WERI-Rb-1 (cell line): ENCODE measurements around the gene EML1.

Source experiments
- DNase-seq: peaks from one replicate; pipeline ENCODE4 v3.0.0-alpha.2; 2020
- H3K27ac ChIP-seq: fragments of 250-450 bp; sonication (Bioruptor Pico); 2 replicates; pipeline ENCODE4 v1.5.1; 2020; ENCODE audit warnings: mild to moderate bottlenecking, moderate library complexity
- H3K27me3 ChIP-seq: fragments of 250-450 bp; sonication (Bioruptor Pico); 2 replicates; pipeline ENCODE4 v1.5.1; 2021; ENCODE audit warnings: mild to moderate bottlenecking, low read depth, moderate library complexity; ENCODE audit not compliant: insufficient read depth, severe bottlenecking
- H3K36me3 ChIP-seq: fragments of 250-450 bp; sonication (Bioruptor Pico); 2 replicates; pipeline ENCODE4 v1.5.1; 2020; ENCODE audit warnings: mild to moderate bottlenecking, moderate library complexity
- H3K4me3 ChIP-seq: 2 replicates; pipeline ENCODE4 v1.5.1; 2011; ENCODE audit warnings: low read depth, mild to moderate bottlenecking, control low read depth, low read length
- H3K9me3 ChIP-seq: fragments of 250-450 bp; sonication (Bioruptor Pico); 2 replicates; pipeline ENCODE4 v1.5.1; 2021; ENCODE audit warnings: mild to moderate bottlenecking, moderate library complexity; ENCODE audit not compliant: severe bottlenecking
- CTCF ChIP-seq: IDR thresholded peaks from 2 replicates; pipeline ENCODE4 v1.5.1; 2011; ENCODE audit warnings: low read depth, mild to moderate bottlenecking, control low read depth, inconsistent platforms, low read length

Gene EML1, protein sequence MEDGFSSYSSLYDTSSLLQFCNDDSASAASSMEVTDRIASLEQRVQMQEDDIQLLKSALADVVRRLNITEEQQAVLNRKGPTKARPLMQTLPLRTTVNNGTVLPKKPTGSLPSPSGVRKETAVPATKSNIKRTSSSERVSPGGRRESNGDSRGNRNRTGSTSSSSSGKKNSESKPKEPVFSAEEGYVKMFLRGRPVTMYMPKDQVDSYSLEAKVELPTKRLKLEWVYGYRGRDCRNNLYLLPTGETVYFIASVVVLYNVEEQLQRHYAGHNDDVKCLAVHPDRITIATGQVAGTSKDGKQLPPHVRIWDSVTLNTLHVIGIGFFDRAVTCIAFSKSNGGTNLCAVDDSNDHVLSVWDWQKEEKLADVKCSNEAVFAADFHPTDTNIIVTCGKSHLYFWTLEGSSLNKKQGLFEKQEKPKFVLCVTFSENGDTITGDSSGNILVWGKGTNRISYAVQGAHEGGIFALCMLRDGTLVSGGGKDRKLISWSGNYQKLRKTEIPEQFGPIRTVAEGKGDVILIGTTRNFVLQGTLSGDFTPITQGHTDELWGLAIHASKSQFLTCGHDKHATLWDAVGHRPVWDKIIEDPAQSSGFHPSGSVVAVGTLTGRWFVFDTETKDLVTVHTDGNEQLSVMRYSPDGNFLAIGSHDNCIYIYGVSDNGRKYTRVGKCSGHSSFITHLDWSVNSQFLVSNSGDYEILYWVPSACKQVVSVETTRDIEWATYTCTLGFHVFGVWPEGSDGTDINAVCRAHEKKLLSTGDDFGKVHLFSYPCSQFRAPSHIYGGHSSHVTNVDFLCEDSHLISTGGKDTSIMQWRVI

GRCh38 chr14:99793213-99794150 is at the start of gene EML1:
EML1 (plus strand) TSS chr14:99793413; CDS start chr14:99793477, 64 bp downstream.
- no peak for TF ChIP-seq CTCF
- peak; percentile 84 for DNase-seq
- H3K27me3 ChIP-seq = no peaks in the 10 kb centered on the region
- H3K36me3 ChIP-seq = no peaks in the 10 kb centered on the region; the same call in 1 of the 2 replicates
- H3K27ac ChIP-seq = peak within 1 kb of the TSS; percentile 75
- H3K9me3 ChIP-seq = no peaks in the 10 kb centered on the region
- peak within 1 kb of the TSS; percentile 92 for H3K4me3 ChIP-seq

DNA sequence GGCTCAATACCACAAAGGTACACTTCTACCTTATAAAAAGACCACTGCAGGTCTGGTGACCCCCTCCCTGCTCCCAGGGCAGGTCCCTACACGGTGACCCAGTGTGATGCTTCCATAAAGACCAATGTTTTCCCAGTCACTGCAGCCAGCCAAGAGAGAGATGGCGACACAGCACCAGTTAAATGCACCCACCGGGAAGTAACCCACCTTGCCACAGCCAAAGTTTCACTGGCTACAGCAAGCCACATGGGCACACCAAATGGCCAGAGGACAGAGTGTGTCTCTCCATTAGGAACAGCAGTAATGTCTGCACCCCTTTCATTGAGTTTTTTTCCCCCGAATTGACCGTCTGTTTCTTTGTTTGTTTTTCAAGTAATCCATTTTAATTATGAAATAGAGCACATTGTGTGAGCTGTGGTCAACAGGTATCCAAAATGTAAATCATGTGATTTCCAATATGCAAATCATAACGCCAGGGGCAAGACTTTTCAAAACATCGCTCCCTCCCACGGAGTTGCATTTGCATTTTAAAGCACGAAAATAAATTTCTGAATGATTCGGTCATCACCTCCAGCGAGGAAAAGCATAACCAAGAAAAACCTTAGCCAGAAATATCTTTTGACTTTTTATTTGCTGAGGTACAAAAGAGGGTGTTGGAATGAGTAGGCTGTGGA is 48.9 kb upstream of the EML1 start:
- Histone ChIP-seq H3K4me3 (no peak overlapping the region), H3K27ac (no peak overlapping the region), H3K36me3 (no peaks in the 10 kb centered on the region)

GRCh38 chr14:99744873-99745224 is 48.4 kb upstream of the EML1 start:
- no peak for TF ChIP-seq CTCF
- no peak overlapping the region for H3K27ac ChIP-seq
- H3K27me3 ChIP-seq = no peaks in the 10 kb centered on the region
- H3K4me3 ChIP-seq = no peak overlapping the region
- no peaks in the 10 kb centered on the region for H3K36me3 ChIP-seq
- no peaks in the 10 kb centered on the region for H3K9me3 ChIP-seq
- no peak for DNase-seq

More for the DNA sequence above, 48.9 kb upstream of the EML1 start:
- peak; percentile 34; the same call in 1 of the 2 replicates for TF ChIP-seq CTCF
- Histone ChIP-seq H3K27me3 (no peaks in the 10 kb centered on the region), H3K9me3 (no peaks in the 10 kb centered on the region)
- no peak for DNase-seq

DNA sequence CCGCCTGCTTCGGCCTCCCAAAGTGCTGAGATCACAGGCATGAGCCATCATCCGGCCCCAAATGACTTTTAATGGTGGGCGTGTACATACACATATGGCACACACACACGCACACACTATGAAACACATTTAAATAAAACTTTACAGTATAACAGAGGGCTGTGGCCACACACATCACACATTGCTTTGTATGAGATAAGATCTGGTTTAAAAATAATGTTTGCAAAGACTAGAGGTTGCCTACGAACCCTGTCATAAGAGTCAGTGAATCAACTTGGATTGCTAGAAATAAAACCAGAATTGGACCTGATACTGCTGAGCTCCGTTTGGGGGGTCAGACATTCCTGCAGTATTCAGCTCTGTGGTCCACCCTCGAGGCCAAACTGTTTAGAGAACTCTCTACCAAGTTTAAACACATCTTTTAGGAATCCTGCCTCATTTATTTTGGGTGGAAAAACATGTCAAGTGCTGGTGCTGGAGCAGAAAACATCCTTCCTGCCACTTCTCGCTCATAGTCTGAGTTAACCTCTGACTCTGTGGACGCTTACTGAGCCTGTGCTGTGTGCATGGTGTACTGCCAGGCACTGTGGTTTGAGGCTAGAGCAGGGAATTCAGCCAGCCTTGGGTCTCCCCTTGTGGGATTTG is 47.8 kb upstream of the EML1 start:
- Histone ChIP-seq H3K9me3 (no peaks in the 10 kb centered on the region), H3K4me3 (no peak overlapping the region), H3K36me3 (no peaks in the 10 kb centered on the region), H3K27ac (no peak overlapping the region), H3K27me3 (no peaks in the 10 kb centered on the region)
- TF ChIP-seq CTCF = no peak
- no peak for DNase-seq

DNA sequence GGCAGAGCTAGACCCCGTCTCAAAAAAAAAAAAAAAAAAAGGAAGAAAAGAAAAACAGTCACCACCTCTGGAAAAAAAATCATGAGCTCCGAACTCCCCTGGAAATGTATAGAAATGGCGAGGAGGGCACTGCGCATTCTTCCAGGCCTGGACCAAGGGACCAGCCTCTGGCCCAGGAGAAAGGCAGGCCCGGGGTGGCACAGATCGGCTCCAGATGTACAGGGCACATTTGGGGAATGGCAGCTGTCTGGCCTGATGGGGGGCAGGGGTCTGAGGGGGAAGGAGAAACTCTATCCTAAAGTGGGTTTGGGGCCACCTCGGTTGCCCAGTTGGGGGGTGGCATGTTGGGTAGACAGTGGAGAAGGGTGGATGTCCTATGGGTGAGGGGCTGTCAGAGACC is 46.0 kb upstream of the EML1 start:
- H3K36me3 ChIP-seq = no peaks in the 10 kb centered on the region
- no peak for TF ChIP-seq CTCF
- H3K27me3 ChIP-seq = no peaks in the 10 kb centered on the region
- no peak for DNase-seq
- H3K4me3 ChIP-seq = no peak overlapping the region
- H3K27ac ChIP-seq = no peak overlapping the region
- no peaks in the 10 kb centered on the region for H3K9me3 ChIP-seq
